IMR-90 (cell line): ENCODE measurements around the gene FABP6. TPM values are rescaled to one million over a fixed set of nuclear protein-coding genes. Genes with fewer than 3 reads are reported as not detected.

Source experiments
- ATAC-seq: fragments of 200-7000 bp; cut with Tn5 transposase; 2 replicates; pipeline ENCODE4 v1.9.1; 2020; ENCODE audit warnings: low read depth, mild to moderate bottlenecking, moderate library complexity
- BruUV-seq: library from RNA; stranded (reverse); fragments of 400-500 nt; replicated peaks from 2 replicates; lab custom pipeline; 2021; lab: Mats Ljungman, UMichigan
- CTCF ChIA-PET: fragments of 300-600 bp; formaldehyde crosslinking; extraction: SDS; loops from one replicate; lab custom pipeline; 2021; ENCODE audit warnings: antibody characterized with exemption; lab: Yijun Ruan, JAX
- POLR2A ChIA-PET: fragments of 300-600 bp; sonication (Branson Sonifier 250); formaldehyde crosslinking; loops from one replicate; lab custom pipeline; 2022; ENCODE audit warnings: antibody characterized with exemption; ENCODE audit not compliant: unreplicated experiment; lab: Charles Lee
- DNase-seq: peaks from one replicate; pipeline ENCODE4 v3.0.0; 2013
- H2AFZ ChIP-seq: replicated peaks from 2 replicates; pipeline ENCODE3; 2013; ENCODE audit warnings: low read length, mild to moderate bottlenecking; ENCODE audit not compliant: poor library complexity
- H2AK5ac ChIP-seq: 2 replicates; pipeline ENCODE4 v1.6.1; 2013; ENCODE audit warnings: low read depth, low read length, inconsistent platforms
- H2AK9ac ChIP-seq: replicated peaks from 2 replicates; pipeline ENCODE3; 2013; ENCODE audit warnings: mild to moderate bottlenecking, low read depth, low read length, moderate library complexity; ENCODE audit not compliant: poor library complexity
- H2BK120ac ChIP-seq: 2 replicates; pipeline ENCODE4 v1.6.1; 2013; ENCODE audit warnings: low read depth, low read length, inconsistent platforms
- H2BK15ac ChIP-seq: 3 replicates; pipeline ENCODE4 v1.6.1; 2013; ENCODE audit warnings: low read depth, low read length, inconsistent platforms
- H2BK20ac ChIP-seq: 2 replicates; pipeline ENCODE4 v1.6.1; 2013; ENCODE audit warnings: low read depth, mild to moderate bottlenecking, inconsistent platforms, low read length, moderate library complexity
- H2BK5ac ChIP-seq: 2 replicates; pipeline ENCODE4 v1.6.1; 2013; ENCODE audit warnings: mild to moderate bottlenecking, low read depth, low read length, inconsistent platforms; ENCODE audit not compliant: poor library complexity, severe bottlenecking
- H3K14ac ChIP-seq: replicated peaks from 2 replicates; pipeline ENCODE4 v1.6.1; 2013; ENCODE audit warnings: low read depth, low read length, inconsistent platforms
- H3K18ac ChIP-seq: 2 replicates; pipeline ENCODE4 v1.6.1; 2013; ENCODE audit warnings: low read depth, low read length, control low read depth
- H3K23ac ChIP-seq: 2 replicates; pipeline ENCODE4 v1.6.1; 2013; ENCODE audit warnings: low read depth, low read length, inconsistent platforms
- H3K27ac ChIP-seq: 2 replicates; pipeline ENCODE4 v1.5.1; 2013; ENCODE audit warnings: mild to moderate bottlenecking, control low read depth, low read length; ENCODE audit not compliant: insufficient read depth
- H3K27me3 ChIP-seq: 2 replicates; pipeline ENCODE4 v1.6.1; 2013; ENCODE audit warnings: low read length; ENCODE audit not compliant: control insufficient read depth, insufficient read depth
- H3K36me3 ChIP-seq: 2 replicates; pipeline ENCODE4 v1.6.1; 2013; ENCODE audit warnings: low read length, mixed read lengths; ENCODE audit not compliant: control insufficient read depth, insufficient read depth
- H3K4ac ChIP-seq: 2 replicates; pipeline ENCODE4 v1.6.1; 2013; ENCODE audit warnings: low read depth, low read length, inconsistent platforms
- H3K4me1 ChIP-seq: 2 replicates; pipeline ENCODE4 v1.6.1; 2013; ENCODE audit warnings: low read length, mixed read lengths; ENCODE audit not compliant: control insufficient read depth, insufficient read depth
- H3K4me2 ChIP-seq: 2 replicates; pipeline ENCODE4 v1.6.1; 2013; ENCODE audit warnings: low read depth, mild to moderate bottlenecking, control low read depth, low read length, moderate library complexity
- H3K4me3 ChIP-seq: 2 replicates; pipeline ENCODE4 v1.5.1; 2013; ENCODE audit warnings: low read depth, mild to moderate bottlenecking, control low read depth, low read length, moderate library complexity; ENCODE audit not compliant: insufficient read depth
- H3K56ac ChIP-seq: 2 replicates; pipeline ENCODE4 v1.6.1; 2013; ENCODE audit warnings: low read length, inconsistent platforms; ENCODE audit not compliant: insufficient read depth; ENCODE audit errors: extremely low read depth
- H3K79me1 ChIP-seq, 2 experiments: 2 replicates each; pipeline ENCODE4 v1.6.1; 2013; ENCODE audit warnings: low read length in 2 of 2, inconsistent platforms in 1 of 2, low read depth in 1 of 2
- H3K9ac ChIP-seq: 2 replicates; pipeline ENCODE4 v1.6.1; 2013; ENCODE audit warnings: low read depth, low read length, control low read depth
- H3K9me1 ChIP-seq: 2 replicates; pipeline ENCODE4 v1.6.1; 2013; ENCODE audit warnings: low read length, inconsistent platforms; ENCODE audit not compliant: insufficient read depth
- H3K9me3 ChIP-seq: 2 replicates; pipeline ENCODE4 v1.6.1; 2013; ENCODE audit warnings: low read length; ENCODE audit not compliant: control insufficient read depth, insufficient read depth
- H4K20me1 ChIP-seq: 2 replicates; pipeline ENCODE4 v1.6.1; 2013; ENCODE audit warnings: low read length, inconsistent platforms; ENCODE audit not compliant: insufficient read depth
- H4K5ac ChIP-seq: 2 replicates; pipeline ENCODE4 v1.6.1; 2013; ENCODE audit warnings: mild to moderate bottlenecking, low read depth, low read length, control low read depth
- H4K8ac ChIP-seq, 2 experiments: 2 replicates each; pipeline ENCODE4 v1.6.1; 2013; ENCODE audit warnings: low read depth in 2 of 2, low read length in 2 of 2, control low read depth in 1 of 2, inconsistent platforms in 1 of 2
- H4K91ac ChIP-seq: 2 replicates; pipeline ENCODE4 v1.6.1; 2013; ENCODE audit warnings: low read depth, low read length, inconsistent platforms; ENCODE audit not compliant: insufficient read depth
- BHLHE40 ChIP-seq: fragments of 150-350 bp; IDR thresholded peaks from 2 replicates; pipeline ENCODE4 v1.6.1; 2016; ENCODE audit warnings: mild to moderate bottlenecking, low read depth, low read length
- CEBPB ChIP-seq: IDR thresholded peaks from 2 replicates; pipeline ENCODE4 v1.6.1; 2012; ENCODE audit warnings: low read depth, low read length, improper control_type of control experiment
- CHD1 ChIP-seq: IDR thresholded peaks from 2 replicates; pipeline ENCODE4 v1.6.1; 2012; ENCODE audit warnings: low read depth, low read length, improper control_type of control experiment
- CTCF ChIP-seq: conservative IDR thresholded peaks from 2 replicates; pipeline ENCODE4 v1.5.1; 2012; ENCODE audit warnings: mild to moderate bottlenecking, low read depth, low read length, improper control_type of control experiment
- ELK1 ChIP-seq: fragments of 150-350 bp; IDR thresholded peaks from 2 replicates; pipeline ENCODE4 v1.6.1; 2016; ENCODE audit warnings: low read depth, mild to moderate bottlenecking, low read length, moderate library complexity, borderline replicate concordance
- FOS ChIP-seq: fragments of 150-350 bp; IDR thresholded peaks from 2 replicates; pipeline ENCODE4 v1.6.1; 2016; ENCODE audit warnings: low read depth, low read length
- MAFK ChIP-seq: IDR thresholded peaks from 2 replicates; pipeline ENCODE4 v1.6.1; 2012; ENCODE audit warnings: low read depth, low read length, improper control_type of control experiment
- MAZ ChIP-seq: IDR thresholded peaks from 2 replicates; pipeline ENCODE4 v1.6.1; 2012; ENCODE audit warnings: low read depth, mild to moderate bottlenecking, low read length, improper control_type of control experiment, moderate library complexity, borderline replicate concordance
- MXI1 ChIP-seq: IDR thresholded peaks from 2 replicates; pipeline ENCODE4 v1.6.1; 2012; ENCODE audit warnings: low read depth, mild to moderate bottlenecking, low read length, moderate library complexity, borderline replicate concordance
- NFE2L2 ChIP-seq: fragments of 150-350 bp; IDR thresholded peaks from 2 replicates; pipeline ENCODE4 v1.6.1; 2016; ENCODE audit warnings: low read depth, mild to moderate bottlenecking, low read length
- POLR2A ChIP-seq: IDR thresholded peaks from 2 replicates; pipeline ENCODE4 v1.6.1; 2012; ENCODE audit warnings: mild to moderate bottlenecking, low read depth, low read length
- RAD21 ChIP-seq: IDR thresholded peaks from 2 replicates; pipeline ENCODE4 v1.6.1; 2012; ENCODE audit warnings: low read length, improper control_type of control experiment
- RCOR1 ChIP-seq: IDR thresholded peaks from 2 replicates; pipeline ENCODE4 v1.6.1; 2012; ENCODE audit warnings: mild to moderate bottlenecking, low read length, improper control_type of control experiment; ENCODE audit not compliant: insufficient replicate concordance
- RFX5 ChIP-seq: IDR thresholded peaks from 2 replicates; pipeline ENCODE4 v1.8.0; 2012; ENCODE audit warnings: low read depth, mild to moderate bottlenecking, low read length, moderate library complexity
- SMC3 ChIP-seq: fragments of 150-350 bp; IDR thresholded peaks from 2 replicates; pipeline ENCODE4 v1.6.1; 2016; ENCODE audit warnings: low read depth, mild to moderate bottlenecking, antibody characterized with exemption, low read length, moderate library complexity
- USF2 ChIP-seq: fragments of 150-350 bp; IDR thresholded peaks from 2 replicates; pipeline ENCODE4 v1.6.1; 2017; ENCODE audit warnings: mild to moderate bottlenecking, antibody characterized with exemption, low read length, low read depth
- WGBS, 2 experiments: methylation state at CpG; one replicate each; pipeline versions ENCODE4 v1.1.5 to v1.1.7; 2013; ENCODE audit warnings: missing lambda C conversion rate in 2 of 2; ENCODE audit not compliant: insufficient read length in 1 of 2; ENCODE audit errors: extremely low coverage in 2 of 2; 5-methylcytosine and 5-hydroxymethylcytosine counted together
- dilution Hi-C: fragments of 300-500 bp; cut with HindIII; formaldehyde crosslinking; loops from one replicate; pipeline ENCODE4 v1.14.3; 2018; ENCODE audit warnings: low sequenced_read_pairs; ENCODE audit not compliant: unreplicated experiment
- in situ Hi-C: fragments of 300-500 bp; cut with MboI; formaldehyde crosslinking; loops from 3 replicates; pipeline ENCODE4 v1.14.3; 2019; ENCODE audit warnings: low sequenced_read_pairs, inconsistent platforms, mixed read lengths
- intact Hi-C: fragments of 100-400 bp; cut with micrococcal nuclease; formaldehyde crosslinking; loops from 2 replicates; pipeline ENCODE4 v1.10.0; 2022
- polyA plus RNA-seq, 3 experiments: library from polyadenylated mRNA; depleted of rRNA; stranded (reverse); fragments of >200 nt; gene quantifications; 2 replicates each; pipeline ENCODE4 v1.2.3, GENCODE V29; 2012; ENCODE audit warnings: low replicate concordance in 1 of 3
- total RNA-seq: library from RNA; depleted of rRNA; stranded (reverse); fragments of >200 nt; gene quantifications from 2 replicates; pipeline ENCODE4 v1.2.3, GENCODE V29; 2012

The FABP6 gene
- total and polyA plus RNA-seq, 2 of the 4 experiments (the other 2 are of a cell fraction) = not detected

GRCh38 chr5:160286947-160287346, 57.6 kb downstream of the FABP6 start:
- Histone ChIP-seq H3K14ac (no peak overlapping the region), H4K8ac (no peak overlapping the region), H4K20me1 (no peaks in the 10 kb centered on the region), H3K9me3 (no peaks in the 10 kb centered on the region), H3K4me3 (no peak overlapping the region), H3K79me1 (peaks cover 17 to 23% of the 10 kb centered on the region in 2 experiments; a peak in 2 of 4 replicates), H3K27me3 (no peaks in the 10 kb centered on the region), H2AK9ac (no peak overlapping the region), H3K4me1 (peaks cover 9% of the 10 kb centered on the region; the same call in 1 of the 2 replicates), H2BK15ac (no peak overlapping the region), H4K91ac (no peak overlapping the region), H3K4ac (no peak overlapping the region), H2AK5ac (no peak overlapping the region), H3K9ac (no peak overlapping the region), H3K27ac (no peak overlapping the region), H3K18ac (no peak overlapping the region), H3K36me3 (no peaks in the 10 kb centered on the region), H2AFZ (no peak overlapping the region), H3K9me1 (no peaks in the 10 kb centered on the region), H3K56ac (no peak overlapping the region), H2BK120ac (no peak overlapping the region), H2BK20ac (no peak overlapping the region), H4K5ac (no peak overlapping the region), H3K4me2 (no peak overlapping the region), H2BK5ac (no peak overlapping the region), H3K23ac (no peak overlapping the region)
- BruUV-seq = no TSS peak
- ChIA-PET POLR2A (no interaction called here), CTCF (interaction anchor here (0.6 to 0.7 kb wide), 2 partner anchors 59 to 178 kb away, joined by 3 read pairs; no protein-coding TSS in a partner anchor)
- dilution Hi-C loops = no loop called here
- TF ChIP-seq FOS (no peak), NFE2L2 (no peak), USF2 (no peak), MXI1 (no peak), RFX5 (no peak), POLR2A (no peak), MAFK (no peak), CHD1 (no peak), RCOR1 (no peak), ELK1 (no peak), CEBPB (no peak), SMC3 (no peak), CTCF (no peak), BHLHE40 (no peak), RAD21 (no peak), MAZ (no peak)
- ATAC-seq (no peak), DNase-seq (no peak)
- in situ Hi-C loops = no loop called here
- no CpG with 5 or more reads among the region's 6 CpGs for WGBS, 2 experiments
- intact Hi-C loops = no loop called here
